Measurements from ENCODE around the gene CDC14B.
A peak's percentile ranks its signal among the peaks of the same experiment; 100 is the strongest.
"Not testable (repeated sequence)": the region's sequence is repeated elsewhere in the genome, so short reads cannot be mapped to it uniquely, and the experiment has no call there.

The CDC14B gene

GRCh38 chr9:96654450-96655197 is 35.0 kb upstream of the CDC14B start:
- H3K36me3 ChIP-seq (ENCODE audit: insufficient read depth, low read length): peaks cover 6% of the 10 kb centered on the region; the same call in 1 of the 2 replicates
- peak overlapping the region; percentile 8 for H2AFZ ChIP-seq (ENCODE audit: low read length, unreplicated experiment)
- peak overlapping the region; percentile 88 for H3K27ac ChIP-seq (ENCODE audit: low read depth, low read length)
- peaks cover 18% of the 10 kb centered on the region for H3K4me1 ChIP-seq (ENCODE audit: control insufficient read depth, insufficient read depth, low read length, unreplicated experiment)
- no peaks in the 10 kb centered on the region for H3K27me3 ChIP-seq (ENCODE audit: insufficient read depth, low read length)
- H3K79me2 ChIP-seq (ENCODE audit: control insufficient read depth, insufficient read depth, low read length, unreplicated experiment): peaks cover 7% of the 10 kb centered on the region
- H3K4me3 ChIP-seq (ENCODE audit: low read depth, low read length): peak overlapping the region; percentile 76

GRCh38 chr9:96651626-96652025 is 32.0 kb upstream of the CDC14B start:
- Histone ChIP-seq H3K4me1 (ENCODE audit: control insufficient read depth, insufficient read depth, low read length, unreplicated experiment) (peaks cover 13% of the 10 kb centered on the region), H3K27ac (ENCODE audit: low read depth, low read length) (no peak overlapping the region), H3K79me2 (ENCODE audit: control insufficient read depth, insufficient read depth, low read length, unreplicated experiment) (peaks cover 7% of the 10 kb centered on the region), H3K4me3 (ENCODE audit: low read depth, low read length) (no peak overlapping the region), H3K36me3 (ENCODE audit: insufficient read depth, low read length) (peaks cover 6% of the 10 kb centered on the region; the same call in 1 of the 2 replicates), H2AFZ (ENCODE audit: low read length, unreplicated experiment) (no peak overlapping the region), H3K27me3 (ENCODE audit: insufficient read depth, low read length) (no peaks in the 10 kb centered on the region)

DNA sequence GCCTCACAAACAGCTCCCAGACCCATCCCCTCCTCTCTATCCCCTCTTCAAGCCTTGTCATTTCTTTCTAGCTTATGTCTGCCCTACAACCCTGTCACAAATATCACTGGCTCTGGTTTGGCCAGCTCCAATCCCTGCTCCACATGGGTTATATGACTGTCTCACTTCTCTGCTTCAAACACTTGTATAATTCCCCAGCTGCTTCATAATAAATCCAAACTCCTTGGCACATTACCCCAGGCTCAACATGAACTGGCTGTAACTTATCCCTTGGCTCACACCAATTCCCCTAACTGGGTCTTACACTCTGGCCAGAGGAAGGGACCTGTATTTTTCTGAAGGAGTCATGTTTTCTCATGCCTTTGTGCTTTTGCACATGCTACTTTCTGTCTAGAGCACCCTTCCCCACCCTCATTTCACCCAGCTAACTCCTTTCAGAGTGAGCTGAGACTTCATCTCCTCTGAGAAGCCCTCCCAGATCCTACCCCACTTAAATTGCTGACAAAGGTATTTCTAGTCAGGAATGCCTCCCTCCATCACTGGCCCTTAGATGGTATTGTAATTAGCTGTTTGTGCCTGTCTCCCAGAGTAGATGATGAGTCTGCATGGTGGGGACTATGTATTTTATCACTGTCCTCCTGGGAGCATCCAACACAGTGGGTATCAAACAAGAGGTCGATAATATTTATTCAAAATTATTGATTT is 30.1 kb upstream of the CDC14B start:
- Histone ChIP-seq H3K79me2 (ENCODE audit: control insufficient read depth, insufficient read depth, low read length, unreplicated experiment) (no peaks in the 10 kb centered on the region), H2AFZ (ENCODE audit: low read length, unreplicated experiment) (no peak overlapping the region), H3K4me3 (ENCODE audit: low read depth, low read length) (no peak overlapping the region), H3K36me3 (ENCODE audit: insufficient read depth, low read length) (peaks cover 12% of the 10 kb centered on the region), H3K27ac (ENCODE audit: low read depth, low read length) (no peak overlapping the region), H3K4me1 (ENCODE audit: control insufficient read depth, insufficient read depth, low read length, unreplicated experiment) (peaks cover 13% of the 10 kb centered on the region), H3K27me3 (ENCODE audit: insufficient read depth, low read length) (no peaks in the 10 kb centered on the region)

DNA sequence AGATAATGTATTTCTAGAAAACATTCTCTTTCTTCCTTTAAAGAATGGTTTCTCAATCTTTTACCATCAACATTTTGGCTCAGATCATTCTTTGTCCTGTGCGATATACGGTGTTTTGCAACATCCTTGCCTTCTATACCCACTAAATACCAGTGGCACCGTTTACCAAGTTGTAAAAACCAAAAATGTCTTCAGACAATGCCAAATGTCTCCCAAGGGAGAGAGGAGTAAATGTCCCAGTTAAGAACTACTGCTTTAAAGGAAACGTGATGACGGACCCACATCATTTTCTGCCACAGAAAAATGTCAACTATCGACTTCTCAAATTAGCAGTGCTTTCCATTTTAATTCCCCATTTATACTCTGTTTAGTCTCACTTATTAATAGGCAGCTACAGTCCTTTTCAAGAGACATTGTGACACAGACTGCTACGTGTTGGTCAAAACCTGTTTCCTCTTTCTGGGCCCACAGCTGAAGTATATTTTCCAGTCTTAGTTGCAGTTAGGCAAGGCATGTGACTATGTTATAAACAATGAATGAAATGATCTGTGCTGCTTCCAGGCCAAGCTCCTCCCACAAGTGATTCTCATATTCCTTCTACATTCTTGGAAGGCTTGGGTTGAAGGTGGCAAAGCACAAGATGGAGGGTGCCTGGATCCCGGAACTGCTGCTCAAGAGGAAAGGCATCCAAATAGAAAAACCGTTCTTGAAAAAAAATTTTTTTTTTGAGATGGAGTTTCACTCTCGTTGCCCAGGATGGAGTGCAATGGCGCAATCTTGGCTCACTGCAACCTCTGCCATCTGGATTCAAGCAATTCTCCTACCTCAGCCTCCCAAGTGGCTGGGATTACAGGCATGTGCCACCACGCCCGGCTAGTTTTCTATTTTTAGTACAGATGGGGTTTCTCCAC is 26.7 kb upstream of the CDC14B start:
- no peak overlapping the region for H2AFZ ChIP-seq (ENCODE audit: low read length, unreplicated experiment)
- H3K36me3 ChIP-seq (ENCODE audit: insufficient read depth, low read length): peaks cover 13% of the 10 kb centered on the region

DNA sequence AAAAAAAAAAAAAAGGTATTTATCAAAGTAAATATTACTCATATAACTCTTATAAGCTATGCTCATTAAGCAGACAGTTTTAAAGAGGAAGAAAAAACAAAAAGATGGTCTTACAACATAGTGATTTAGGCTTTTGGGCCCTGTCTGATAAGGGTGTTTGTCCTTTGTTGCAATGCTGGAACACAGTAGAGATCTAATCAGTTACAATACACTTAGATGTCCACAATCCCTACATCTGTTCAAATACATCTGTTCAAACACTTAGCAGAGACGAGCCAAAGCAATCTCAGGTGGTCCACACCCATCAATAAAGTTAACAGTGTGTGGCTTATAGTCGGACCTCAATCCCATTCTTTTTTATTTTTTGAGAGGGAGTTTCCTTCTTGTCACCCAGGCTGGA is 24.5 kb upstream of the CDC14B start:
- no peak overlapping the region for H3K4me3 ChIP-seq (ENCODE audit: low read depth, low read length)

More for the DNA sequence above, 26.7 kb upstream of the CDC14B start:
- no peak overlapping the region for H3K4me3 ChIP-seq (ENCODE audit: low read depth, low read length)
- H3K79me2 ChIP-seq (ENCODE audit: control insufficient read depth, insufficient read depth, low read length, unreplicated experiment): no peaks in the 10 kb centered on the region
- no peaks in the 10 kb centered on the region for H3K27me3 ChIP-seq (ENCODE audit: insufficient read depth, low read length)
- H3K4me1 ChIP-seq (ENCODE audit: control insufficient read depth, insufficient read depth, low read length, unreplicated experiment): peaks cover 7% of the 10 kb centered on the region
- H3K27ac ChIP-seq (ENCODE audit: low read depth, low read length): peak overlapping the region; percentile 60

DNA sequence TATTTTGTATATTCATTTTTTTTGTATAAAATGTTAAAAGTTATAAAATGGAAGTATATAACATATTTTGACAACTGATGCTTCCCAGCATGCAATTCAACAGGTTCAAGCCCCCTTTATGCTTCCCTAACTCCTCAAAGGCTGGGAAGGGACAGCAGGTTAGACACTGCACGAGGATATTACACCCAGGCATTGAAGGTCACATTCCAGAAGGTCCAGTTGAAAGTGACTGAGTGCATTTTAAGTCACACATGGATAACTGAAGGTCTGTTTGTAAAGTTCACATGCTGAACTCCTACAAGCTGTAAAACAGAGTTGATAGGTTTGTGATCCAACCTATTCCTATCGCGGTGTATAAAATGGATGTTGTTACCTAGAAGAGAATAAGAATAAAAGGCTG is 21.9 kb upstream of the CDC14B start:
- H3K36me3 ChIP-seq (ENCODE audit: insufficient read depth, low read length): peaks cover 9% of the 10 kb centered on the region
- H3K4me3 ChIP-seq (ENCODE audit: low read depth, low read length): no peak overlapping the region
- H3K27me3 ChIP-seq (ENCODE audit: insufficient read depth, low read length): no peaks in the 10 kb centered on the region
- no peak overlapping the region for H2AFZ ChIP-seq (ENCODE audit: low read length, unreplicated experiment)
- H3K27ac ChIP-seq (ENCODE audit: low read depth, low read length): no peak overlapping the region
- H3K4me1 ChIP-seq (ENCODE audit: control insufficient read depth, insufficient read depth, low read length, unreplicated experiment): peaks cover 17% of the 10 kb centered on the region
- H3K79me2 ChIP-seq (ENCODE audit: control insufficient read depth, insufficient read depth, low read length, unreplicated experiment): no peaks in the 10 kb centered on the region

More for the DNA sequence above, 24.5 kb upstream of the CDC14B start:
- Histone ChIP-seq H3K27me3 (ENCODE audit: insufficient read depth, low read length) (no peaks in the 10 kb centered on the region), H3K79me2 (ENCODE audit: control insufficient read depth, insufficient read depth, low read length, unreplicated experiment) (no peaks in the 10 kb centered on the region), H2AFZ (ENCODE audit: low read length, unreplicated experiment) (no peak overlapping the region), H3K27ac (ENCODE audit: low read depth, low read length) (no peak overlapping the region), H3K36me3 (ENCODE audit: insufficient read depth, low read length) (peaks cover 9% of the 10 kb centered on the region), H3K4me1 (ENCODE audit: control insufficient read depth, insufficient read depth, low read length, unreplicated experiment) (peaks cover 7% of the 10 kb centered on the region)

- H2AFZ ChIP-seq (ENCODE audit: low read length, unreplicated experiment): no peak overlapping the region
- H3K4me1 ChIP-seq (ENCODE audit: control insufficient read depth, insufficient read depth, low read length, unreplicated experiment): peaks cover 11% of the 10 kb centered on the region
- peaks cover 3% of the 10 kb centered on the region; the same call in 1 of the 2 replicates for H3K36me3 ChIP-seq (ENCODE audit: insufficient read depth, low read length)
- no peaks in the 10 kb centered on the region for H3K79me2 ChIP-seq (ENCODE audit: control insufficient read depth, insufficient read depth, low read length, unreplicated experiment)
- H3K27ac ChIP-seq (ENCODE audit: low read depth, low read length): peak overlapping the region; percentile 26
- no peaks in the 10 kb centered on the region for H3K27me3 ChIP-seq (ENCODE audit: insufficient read depth, low read length)
- H3K4me3 ChIP-seq (ENCODE audit: low read depth, low read length): no peak overlapping the region
These were observed 19.1 kb upstream of the CDC14B start for GRCh38 chr9:96638606-96639364.

- H3K4me1 ChIP-seq (ENCODE audit: control insufficient read depth, insufficient read depth, low read length, unreplicated experiment): peaks cover 11% of the 10 kb centered on the region
- H3K27me3 ChIP-seq (ENCODE audit: insufficient read depth, low read length): no peaks in the 10 kb centered on the region
- H3K27ac ChIP-seq (ENCODE audit: low read depth, low read length): no peak overlapping the region
- no peaks in the 10 kb centered on the region for H3K36me3 ChIP-seq (ENCODE audit: insufficient read depth, low read length)
- H3K79me2 ChIP-seq (ENCODE audit: control insufficient read depth, insufficient read depth, low read length, unreplicated experiment): no peaks in the 10 kb centered on the region
- no peak overlapping the region for H3K4me3 ChIP-seq (ENCODE audit: low read depth, low read length)
- H2AFZ ChIP-seq (ENCODE audit: low read length, unreplicated experiment): peak overlapping the region; percentile 0
These were observed 16.7 kb upstream of the CDC14B start for GRCh38 chr9:96636368-96636767.

GRCh38 chr9:96633579-96633978 is 13.9 kb upstream of the CDC14B start:
- H3K79me2 ChIP-seq (ENCODE audit: control insufficient read depth, insufficient read depth, low read length, unreplicated experiment); H2AFZ ChIP-seq (ENCODE audit: low read length, unreplicated experiment); H3K36me3 ChIP-seq (ENCODE audit: insufficient read depth, low read length); H3K27me3 ChIP-seq (ENCODE audit: insufficient read depth, low read length); H3K27ac ChIP-seq (ENCODE audit: low read depth, low read length); H3K4me1 ChIP-seq (ENCODE audit: control insufficient read depth, insufficient read depth, low read length, unreplicated experiment); H3K4me3 ChIP-seq (ENCODE audit: low read depth, low read length): not testable (repeated sequence)

DNA sequence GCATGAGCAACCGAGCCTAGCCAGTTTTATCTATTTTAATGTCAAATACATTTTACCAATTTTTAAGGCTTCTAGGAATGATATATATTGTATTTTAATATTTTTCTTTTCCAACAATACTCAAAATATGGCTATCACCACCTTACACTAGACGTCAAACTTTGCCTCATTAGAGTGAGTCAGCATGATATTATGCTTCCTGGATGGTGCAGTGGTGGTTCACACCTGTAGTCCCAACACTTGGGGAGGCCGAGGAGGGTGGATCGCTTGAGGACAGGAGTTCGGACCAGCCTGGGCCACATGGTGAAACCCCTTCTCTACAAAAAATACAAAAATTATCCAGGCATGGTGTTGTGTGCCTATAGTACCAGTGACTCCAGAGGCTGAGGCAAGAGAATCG is 7.3 kb upstream of the CDC14B start:
- Histone ChIP-seq H3K4me1 (ENCODE audit: control insufficient read depth, insufficient read depth, low read length, unreplicated experiment) (peaks cover 8% of the 10 kb centered on the region), H2AFZ (ENCODE audit: low read length, unreplicated experiment) (peak overlapping the region; percentile 62), H3K79me2 (ENCODE audit: control insufficient read depth, insufficient read depth, low read length, unreplicated experiment) (no peaks in the 10 kb centered on the region), H3K27ac (ENCODE audit: low read depth, low read length) (peak overlapping the region; percentile 15; the same call in 1 of the 2 replicates), H3K4me3 (ENCODE audit: low read depth, low read length) (no peak overlapping the region), H3K27me3 (ENCODE audit: insufficient read depth, low read length) (no peaks in the 10 kb centered on the region), H3K36me3 (ENCODE audit: insufficient read depth, low read length) (no peaks in the 10 kb centered on the region)
